Measurements from ENCODE around the gene GPR15LG.

Gene GPR15LG

GRCh38 chr10:84214046-84214572, 40.5 kb downstream of the GPR15LG start:
- DNase-seq, result no peak

DNA sequence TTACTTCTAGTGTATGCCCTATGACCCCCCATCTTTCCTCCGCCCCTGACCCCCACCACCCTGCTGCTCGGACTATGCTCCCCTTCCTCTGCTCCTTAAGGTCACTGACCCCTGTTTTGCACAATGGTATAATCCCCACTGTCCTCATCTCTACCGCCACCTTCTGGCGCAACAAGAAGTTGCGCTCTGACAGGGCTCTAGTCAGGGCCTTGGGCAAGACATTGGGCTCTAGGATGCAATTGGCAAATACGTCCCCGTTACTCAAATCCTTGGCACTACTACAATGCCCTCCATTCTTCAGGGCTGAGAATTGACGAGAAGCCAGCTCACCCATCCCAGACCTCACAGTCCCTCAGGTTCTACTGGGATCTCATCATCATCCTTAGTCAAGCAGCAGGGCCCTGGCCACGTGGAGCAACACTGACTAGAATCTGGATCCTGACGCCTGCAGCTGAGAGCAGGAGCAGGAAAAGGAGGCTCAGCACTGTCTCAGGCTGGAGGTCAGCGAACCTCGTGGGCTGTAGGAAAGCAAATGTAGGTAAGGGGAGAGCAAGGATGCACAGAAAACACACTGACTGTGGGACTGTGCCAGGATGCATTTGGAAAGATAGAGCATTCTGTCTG, 41.1 kb downstream of the GPR15LG start:
- peak in 9 of 56 donors; percentile 13 to 61 (median 22) for DNase-seq

GRCh38 chr10:84216834-84217233, 43.2 kb downstream of the GPR15LG start:
- no peak for DNase-seq

GRCh38 chr10:84217746-84218145, 44.1 kb downstream of the GPR15LG start:
- no peak for DNase-seq

GRCh38 chr10:84221916-84222315, 48.3 kb downstream of the GPR15LG start:
- DNase-seq, result no peak

DNA sequence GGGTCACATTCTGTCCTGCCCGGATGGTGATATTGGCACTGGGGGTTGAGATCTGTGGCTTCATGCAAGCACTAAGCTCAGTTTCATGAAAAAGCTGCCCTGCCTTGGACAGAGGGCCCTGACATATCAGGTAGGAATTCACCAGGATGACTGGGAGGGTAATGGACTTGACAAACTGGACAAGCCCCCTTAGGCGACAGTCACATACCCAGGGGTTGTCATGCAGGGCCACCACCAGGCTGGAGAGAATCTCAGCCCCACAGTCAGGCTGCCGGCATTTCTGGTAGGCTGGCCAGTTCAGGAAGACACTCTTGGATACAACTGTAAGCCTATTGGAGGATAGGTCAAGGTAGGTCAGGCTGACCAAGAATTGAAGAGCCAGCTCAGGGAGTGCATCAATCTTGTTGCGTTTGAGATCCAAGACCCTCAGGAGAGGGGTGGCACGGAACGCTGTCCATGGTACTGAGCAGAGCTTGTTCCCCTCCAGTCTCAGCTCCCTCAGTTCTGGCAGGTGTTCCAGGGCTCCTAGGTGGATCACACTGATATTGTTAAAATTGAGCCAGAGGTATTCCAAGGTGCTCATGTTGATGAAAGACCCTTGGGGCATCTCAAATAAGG, 50.9 kb downstream of the GPR15LG start:
- DNase-seq, result no peak

DNA sequence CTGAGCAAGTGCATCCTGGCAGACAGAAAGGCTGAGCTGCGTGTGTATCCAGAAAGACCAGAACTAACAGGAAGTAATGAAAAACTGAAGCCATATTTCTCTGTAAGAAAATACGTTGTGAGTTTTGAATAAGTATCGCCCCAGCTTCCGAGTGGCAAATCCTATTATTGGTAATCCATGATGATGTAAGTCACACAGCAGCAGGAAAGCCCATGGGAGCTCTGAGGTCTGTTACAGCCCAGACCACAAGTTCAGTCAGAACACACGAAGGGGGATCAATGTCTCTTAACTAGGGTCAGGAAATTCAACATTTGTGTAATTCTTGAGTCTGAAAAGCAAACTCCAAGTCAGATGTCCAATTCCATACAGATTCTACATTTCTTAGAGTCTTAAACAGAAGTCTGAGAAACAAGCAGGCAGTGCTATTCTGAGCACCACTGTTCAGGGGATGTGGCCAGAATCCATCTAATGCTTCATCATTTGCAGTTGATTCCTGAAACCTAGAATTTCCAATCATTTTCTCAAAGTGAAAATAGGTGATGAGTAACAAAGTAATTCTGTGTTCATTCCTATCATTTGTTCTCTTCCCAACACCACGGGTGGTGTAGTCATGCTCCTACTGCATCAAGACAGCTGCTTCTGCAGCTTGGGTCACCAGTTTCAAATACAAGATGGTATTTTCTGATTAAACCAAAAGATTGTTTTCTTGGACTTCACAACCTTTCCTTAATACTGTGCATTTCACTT, 52.0 kb downstream of the GPR15LG start, which contains the start of gene LRIT2:
LRIT2 (minus strand) TSS at position 118 of the 747 bp plus-strand sequence; CDS start at position 94, 24 bp downstream.
- no peak for DNase-seq

DNA sequence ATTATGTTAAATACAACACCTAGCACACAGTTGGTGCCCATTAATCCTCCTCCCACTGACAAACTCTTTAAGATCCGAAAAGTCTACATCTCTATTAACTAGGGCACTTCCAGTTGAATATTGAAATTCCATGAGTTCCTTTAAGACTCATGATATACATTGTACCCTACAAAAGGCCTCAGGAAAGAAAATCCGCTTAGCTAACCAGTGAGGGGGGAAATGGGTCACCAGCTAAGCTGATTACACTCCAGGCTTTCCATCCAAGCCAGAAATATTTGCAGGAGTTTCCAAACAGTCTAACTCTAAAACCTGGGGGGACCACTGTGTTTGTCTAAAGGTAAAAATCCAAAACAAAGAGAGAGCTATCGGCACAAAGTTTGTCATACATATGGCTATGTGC, 53.0 kb downstream of the GPR15LG start:
- DNase-seq, result no peak

DNA sequence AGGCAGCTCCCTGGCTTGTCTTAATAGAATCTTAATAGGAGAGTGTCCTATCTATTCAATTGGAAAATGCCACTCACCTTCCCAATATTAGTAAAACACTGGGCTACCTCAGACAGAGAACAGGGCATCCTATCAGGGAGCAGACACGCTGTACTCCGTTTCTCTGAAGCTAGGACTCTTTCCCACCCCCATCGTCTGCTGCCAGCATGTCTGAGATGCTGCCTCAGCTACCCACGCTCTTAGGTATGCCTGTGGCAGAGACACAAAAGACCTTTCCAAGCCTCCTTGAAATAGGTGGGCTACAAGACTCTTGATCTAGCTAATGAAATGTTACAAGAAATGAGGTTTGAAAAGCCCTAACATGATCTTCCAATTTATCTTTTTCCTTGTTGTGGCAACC, 54.2 kb downstream of the GPR15LG start:
- DNase-seq, result no peak

- DNase-seq, result no peak
Measured at GRCh38 chr10:84230359-84230758, 56.8 kb downstream of the GPR15LG start.

DNA sequence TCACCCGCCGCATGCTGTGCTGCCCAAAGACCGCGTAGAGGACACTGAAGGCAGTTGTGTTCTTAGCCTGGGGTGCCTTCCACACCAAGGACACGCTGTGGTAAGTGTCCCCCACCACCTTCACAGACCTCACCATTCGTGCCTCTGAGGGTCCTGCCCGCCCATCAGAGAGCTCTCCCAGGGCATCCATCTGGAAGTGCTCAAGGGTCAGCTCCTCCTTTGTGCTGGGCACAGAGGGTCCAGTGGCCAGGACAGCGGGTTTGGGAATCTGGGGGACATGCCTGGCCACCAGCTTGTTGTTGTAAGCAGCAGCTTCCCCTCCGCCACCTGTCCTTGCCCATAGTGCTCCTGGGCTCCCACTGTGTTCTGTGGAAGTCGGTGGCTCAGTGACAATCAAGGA, 58.8 kb downstream of the GPR15LG start:
- no peak for DNase-seq

DNA sequence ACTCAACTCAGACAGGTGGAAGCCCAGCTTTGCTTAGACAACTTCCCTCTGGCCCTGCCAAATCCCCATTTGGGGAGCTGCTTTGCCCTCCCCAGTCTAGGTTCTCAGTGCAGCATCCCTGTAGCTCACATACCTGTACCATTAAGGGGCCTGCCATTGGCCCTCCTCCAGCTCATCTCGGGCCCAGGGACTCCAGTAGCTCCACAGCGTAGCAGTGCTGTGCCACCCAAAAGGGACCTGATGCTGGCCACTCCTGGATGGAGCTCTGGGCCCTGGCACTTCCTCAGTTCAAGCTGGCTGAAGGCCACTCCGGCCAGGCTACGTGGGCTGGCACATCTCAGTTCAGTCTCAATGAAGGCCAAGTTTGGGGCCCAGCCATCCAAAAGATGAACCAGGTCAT, 60.3 kb downstream of the GPR15LG start:
- peak in 1 of 56 donors; percentile 33 for DNase-seq

GRCh38 chr10:84234479-84234878, 60.9 kb downstream of the GPR15LG start:
- no peak for DNase-seq

All from amygdala (tissue), 56 donors.